Ectodermal cell (in vitro differentiated cells): ENCODE results near the gene BPTF.
"Not testable (repeated sequence)": the region's sequence is repeated elsewhere in the genome, so short reads cannot be mapped to it uniquely, and the experiment has no call there.

Source experiments
- H3K27ac ChIP-seq: 2 replicates; pipeline ENCODE4 v1.7.0; 2013; ENCODE audit warnings: mild to moderate bottlenecking, low read depth, low read length; ENCODE audit not compliant: insufficient read depth, poor library complexity, severe bottlenecking
- H3K27me3 ChIP-seq: 2 replicates; pipeline ENCODE4 v1.7.0; 2013; ENCODE audit warnings: mild to moderate bottlenecking, low read length; ENCODE audit not compliant: insufficient read depth, control insufficient read depth, poor library complexity, severe bottlenecking
- H3K36me3 ChIP-seq: one replicate; pipeline ENCODE4 v1.7.0; 2013; ENCODE audit warnings: low read length; ENCODE audit not compliant: control insufficient read depth, insufficient read depth
- H3K4me1 ChIP-seq: one replicate; pipeline ENCODE4 v1.7.0; 2013; ENCODE audit warnings: low read length; ENCODE audit not compliant: control insufficient read depth, insufficient read depth
- H3K4me3 ChIP-seq: 2 replicates; pipeline ENCODE4 v1.7.0; 2013; ENCODE audit warnings: low read depth, low read length, control low read depth; ENCODE audit not compliant: insufficient read depth
- H3K9me3 ChIP-seq: 2 replicates; pipeline ENCODE4 v1.7.0; 2013; ENCODE audit warnings: mild to moderate bottlenecking, low read length, moderate library complexity; ENCODE audit not compliant: control insufficient read depth
- WGBS, 2 experiments: methylation state at CpG; one replicate each; pipeline ENCODE4 v1.1.7; 2013; ENCODE audit warnings: missing lambda C conversion rate in 2 of 2; 5-methylcytosine and 5-hydroxymethylcytosine counted together

Gene BPTF

GRCh38 chr17:67983383-67983688, 158.0 kb downstream of the BPTF start:
- no peak overlapping the region for H3K4me3 ChIP-seq
- no peak overlapping the region for H3K27ac ChIP-seq
- no peaks in the 10 kb centered on the region for H3K9me3 ChIP-seq
- H3K36me3 ChIP-seq, result peaks cover 3% of the 10 kb centered on the region
- no peaks in the 10 kb centered on the region for H3K4me1 ChIP-seq
- WGBS, 2 experiments, result 96 to 97% methylated on average over 3 of the region's 3 CpGs
- no peaks in the 10 kb centered on the region for H3K27me3 ChIP-seq

- Histone ChIP-seq H3K4me3 (no peak overlapping the region), H3K4me1 (peaks cover 3% of the 10 kb centered on the region), H3K27ac (no peak overlapping the region), H3K36me3 (no peaks in the 10 kb centered on the region), H3K9me3 (no peaks in the 10 kb centered on the region), H3K27me3 (peaks cover 19% of the 10 kb centered on the region)
- 90 to 95% methylated on average over 3 to 4 of the region's 4 CpGs for WGBS, 2 experiments
These were observed 165.6 kb downstream of the BPTF start for GRCh38 chr17:67990909-67991308.

- H3K4me3 ChIP-seq, result peak overlapping the region; percentile 86
- H3K27me3 ChIP-seq, result peaks cover 31% of the 10 kb centered on the region
- 20 to 24% methylated on average over 17 to 18 of the region's 18 CpGs for WGBS, 2 experiments
- H3K4me1 ChIP-seq, result peaks cover 3% of the 10 kb centered on the region
- no peaks in the 10 kb centered on the region for H3K9me3 ChIP-seq
- no peak overlapping the region for H3K27ac ChIP-seq
- no peaks in the 10 kb centered on the region for H3K36me3 ChIP-seq
These were observed 167.3 kb downstream of the BPTF start for GRCh38 chr17:67992548-67993152.

- H3K27me3 ChIP-seq, result peaks cover 31% of the 10 kb centered on the region
- H3K36me3 ChIP-seq, result no peaks in the 10 kb centered on the region
- peak overlapping the region; percentile 86 for H3K4me3 ChIP-seq
- 0% methylated on average over 144 of the region's 144 CpGs for WGBS, 2 experiments
- H3K4me1 ChIP-seq, result peaks cover 3% of the 10 kb centered on the region
- H3K9me3 ChIP-seq, result no peaks in the 10 kb centered on the region
- peak overlapping the region; percentile 87 for H3K27ac ChIP-seq
These were observed 168.1 kb downstream of the BPTF start for GRCh38 chr17:67993153-67993997.

GRCh38 chr17:67993998-67994361, 168.7 kb downstream of the BPTF start:
- peak overlapping the region; percentile 41 for H3K27ac ChIP-seq
- peaks cover 3% of the 10 kb centered on the region for H3K4me1 ChIP-seq
- H3K27me3 ChIP-seq, result peaks cover 31% of the 10 kb centered on the region
- peak overlapping the region; percentile 57 for H3K4me3 ChIP-seq
- 3 to 5% methylated on average over 21 of the region's 21 CpGs for WGBS, 2 experiments
- no peaks in the 10 kb centered on the region for H3K36me3 ChIP-seq
- no peaks in the 10 kb centered on the region for H3K9me3 ChIP-seq

GRCh38 chr17:67994817-67995569, 169.7 kb downstream of the BPTF start:
- H3K27me3 ChIP-seq, result peaks cover 31% of the 10 kb centered on the region
- no peaks in the 10 kb centered on the region for H3K36me3 ChIP-seq
- 40 to 41% methylated on average over 9 of the region's 9 CpGs for WGBS, 2 experiments
- H3K27ac ChIP-seq, result no peak overlapping the region
- no peaks in the 10 kb centered on the region for H3K9me3 ChIP-seq
- H3K4me3 ChIP-seq, result peak overlapping the region; percentile 37
- H3K4me1 ChIP-seq, result peaks cover 3% of the 10 kb centered on the region

- Histone ChIP-seq H3K27me3 (peaks cover 31% of the 10 kb centered on the region), H3K36me3 (no peaks in the 10 kb centered on the region), H3K4me1 (peaks cover 3% of the 10 kb centered on the region), H3K9me3 (no peaks in the 10 kb centered on the region), H3K4me3 (peak overlapping the region; percentile 37), H3K27ac (no peak overlapping the region)
- 1% methylated on average over 43 of the region's 43 CpGs for WGBS, 2 experiments
These were observed 170.4 kb downstream of the BPTF start for GRCh38 chr17:67995570-67996263.

GRCh38 chr17:67996301-67997171, 171.2 kb downstream of the BPTF start, which contains the start of gene C17orf58:
TSS of gene C17orf58 (minus strand) at chr17:67996469. CDS start at chr17:67996198, 271 bp downstream.
- not testable (repeated sequence) for H3K27ac ChIP-seq, H3K36me3 ChIP-seq, H3K4me1 ChIP-seq, H3K9me3 ChIP-seq
- WGBS, 2 experiments, result 34 to 35% methylated on average over 25 of the region's 25 CpGs
- H3K27me3 ChIP-seq, result peaks cover 31% of the 10 kb centered on the region
- H3K4me3 ChIP-seq, result peak within 1 kb of the TSS; percentile 37

- H3K9me3 ChIP-seq, result no peaks in the 10 kb centered on the region
- peaks cover 28% of the 10 kb centered on the region for H3K27me3 ChIP-seq
- WGBS, 2 experiments, result 90 to 91% methylated on average over 2 of the region's 2 CpGs
- H3K4me3 ChIP-seq, result no peak overlapping the region
- H3K4me1 ChIP-seq, result peaks cover 3% of the 10 kb centered on the region
- no peak overlapping the region for H3K27ac ChIP-seq
- no peaks in the 10 kb centered on the region for H3K36me3 ChIP-seq
These were observed 173.2 kb downstream of the BPTF start for GRCh38 chr17:67998466-67998865.
